ENCODE measurements around the gene SLC23A2. TPM values are rescaled to one million over a fixed set of nuclear protein-coding genes. Genes with fewer than 3 reads are reported as not detected.

Gene SLC23A2
- total RNA-seq, 8 experiments from 2014 or later: 7.4 to 35.3 (median 15.4) TPM

GRCh38 chr20:4813076-4813862 lies 188.0 kb downstream of the SLC23A2 start:
- in situ Hi-C loops (cut with MboI; ENCODE audit: low pct_unique_long_range_greater_than_20kb in 2 of 9, low sequenced_read_pairs in 9 of 9, unreplicated experiment in 9 of 9): no loop called here
- WGBS, 10 experiments: 40 to 92% (median 76%) methylated on average over 1 to 5 of the region's 22 CpGs; no CpG with 5 or more reads in 6 of the 10 experiments
- Histone ChIP-seq H3K4me1 (replicated peaks in 1 of 2) (no peaks in the 10 kb centered on the region), H3K27ac (no peak overlapping the region), H3K4me3 (no peak overlapping the region)
- peak in 2 of 8 experiments; percentile 26 to 31 for ATAC-seq (replicated peaks in 6 of 8)

- ATAC-seq (replicated peaks in 6 of 8): peak in 4 of 8 experiments; percentile 26 to 57 (median 38)
- 33 to 100% (median 80%) methylated on average over 1 to 3 of the region's 7 CpGs; no CpG with 5 or more reads in 5 of the 10 experiments for WGBS, 10 experiments
- Histone ChIP-seq H3K27ac (no peak overlapping the region), H3K4me1 (replicated peaks in 1 of 2) (no peaks in the 10 kb centered on the region), H3K4me3 (no peak overlapping the region)
- in situ Hi-C loops (cut with MboI; ENCODE audit: low pct_unique_long_range_greater_than_20kb in 2 of 9, low sequenced_read_pairs in 9 of 9, unreplicated experiment in 9 of 9): no loop called here
These were observed 188.7 kb downstream of the SLC23A2 start for GRCh38 chr20:4812641-4813075.

GRCh38 chr20:4812216-4812615 lies 189.1 kb downstream of the SLC23A2 start:
- 60 to 100% (median 90%) methylated on average over 1 to 3 of the region's 6 CpGs; no CpG with 5 or more reads in 4 of the 10 experiments for WGBS, 10 experiments
- no peak overlapping the region for H3K27ac ChIP-seq
- no peaks in the 10 kb centered on the region for H3K4me1 ChIP-seq (replicated peaks in 1 of 2)
- ATAC-seq (replicated peaks in 6 of 8): no peak
- in situ Hi-C loops (cut with MboI; ENCODE audit: low pct_unique_long_range_greater_than_20kb in 2 of 9, low sequenced_read_pairs in 9 of 9, unreplicated experiment in 9 of 9): no loop called here
- no peak overlapping the region for H3K4me3 ChIP-seq

GRCh38 chr20:4811661-4812181 lies 189.6 kb downstream of the SLC23A2 start:
- WGBS, 10 experiments: 60 to 100% (median 100%) methylated on average over 1 to 5 of the region's 8 CpGs; no CpG with 5 or more reads in 2 of the 10 experiments
- Histone ChIP-seq H3K27ac (no peak overlapping the region), H3K4me3 (no peak overlapping the region), H3K4me1 (replicated peaks in 1 of 2) (no peaks in the 10 kb centered on the region)
- in situ Hi-C loops (cut with MboI; ENCODE audit: low pct_unique_long_range_greater_than_20kb in 2 of 9, low sequenced_read_pairs in 9 of 9, unreplicated experiment in 9 of 9): no loop called here
- ATAC-seq (replicated peaks in 6 of 8): no peak

- in situ Hi-C loops (cut with MboI; ENCODE audit: low pct_unique_long_range_greater_than_20kb in 2 of 9, low sequenced_read_pairs in 9 of 9, unreplicated experiment in 9 of 9): no loop called here
- no peak for ATAC-seq (replicated peaks in 6 of 8)
- 50 to 100% (median 95%) methylated on average over 1 to 3 of the region's 4 CpGs; no CpG with 5 or more reads in 4 of the 10 experiments for WGBS, 10 experiments
- H3K4me1 ChIP-seq (replicated peaks in 1 of 2): no peaks in the 10 kb centered on the region
- no peak overlapping the region for H3K27ac ChIP-seq
- H3K4me3 ChIP-seq: no peak overlapping the region
These were observed 190.1 kb downstream of the SLC23A2 start for GRCh38 chr20:4811257-4811656.

- Histone ChIP-seq H3K27ac (no peak overlapping the region), H3K4me3 (no peak overlapping the region), H3K4me1 (replicated peaks in 1 of 2) (no peaks in the 10 kb centered on the region)
- ATAC-seq (replicated peaks in 6 of 8): no peak
- 80 to 100% (median 97%) methylated on average over 1 to 3 of the region's 8 CpGs; no CpG with 5 or more reads in 6 of the 10 experiments for WGBS, 10 experiments
- in situ Hi-C loops (cut with MboI; ENCODE audit: low pct_unique_long_range_greater_than_20kb in 2 of 9, low sequenced_read_pairs in 9 of 9, unreplicated experiment in 9 of 9): no loop called here
These were observed 190.8 kb downstream of the SLC23A2 start for GRCh38 chr20:4810426-4811019.

- Histone ChIP-seq H3K27ac (no peak overlapping the region), H3K4me3 (no peak overlapping the region), H3K4me1 (replicated peaks in 1 of 2) (no peaks in the 10 kb centered on the region)
- ATAC-seq (replicated peaks in 6 of 8): peak in 4 of 8 experiments; percentile 15 to 59 (median 31)
- WGBS, 10 experiments: 40 to 100% (median 88%) methylated on average over 1 to 2 of the region's 8 CpGs; no CpG with 5 or more reads in 6 of the 10 experiments
- in situ Hi-C loops (cut with MboI; ENCODE audit: low pct_unique_long_range_greater_than_20kb in 2 of 9, low sequenced_read_pairs in 9 of 9, unreplicated experiment in 9 of 9): no loop called here
These were observed 191.6 kb downstream of the SLC23A2 start for GRCh38 chr20:4809707-4810106.

GRCh38 chr20:4808872-4809271 lies 192.4 kb downstream of the SLC23A2 start:
- no peak overlapping the region for H3K27ac ChIP-seq
- WGBS, 10 experiments: 17 to 67% methylated on average over 1 of the region's 1 CpG; no CpG with 5 or more reads in 8 of the 10 experiments
- H3K4me1 ChIP-seq (replicated peaks in 1 of 2): no peaks in the 10 kb centered on the region
- no peak overlapping the region for H3K4me3 ChIP-seq
- peak in 3 of 8 experiments; percentile 32 to 83 (median 36) for ATAC-seq (replicated peaks in 6 of 8)
- in situ Hi-C loops (cut with MboI; ENCODE audit: low pct_unique_long_range_greater_than_20kb in 2 of 9, low sequenced_read_pairs in 9 of 9, unreplicated experiment in 9 of 9): no loop called here

GRCh38 chr20:4805663-4806449 lies 195.5 kb downstream of the SLC23A2 start:
- 64 to 93% (median 86%) methylated on average over 1 to 18 of the region's 18 CpGs; no CpG with 5 or more reads in 1 of the 10 experiments for WGBS, 10 experiments
- no peak overlapping the region for H3K4me3 ChIP-seq
- in situ Hi-C loops (cut with MboI; ENCODE audit: low pct_unique_long_range_greater_than_20kb in 2 of 9, low sequenced_read_pairs in 9 of 9, unreplicated experiment in 9 of 9): no loop called here
- H3K4me1 ChIP-seq (replicated peaks in 1 of 2): no peaks in the 10 kb centered on the region
- no peak for ATAC-seq (replicated peaks in 6 of 8)
- H3K27ac ChIP-seq: no peak overlapping the region

GRCh38 chr20:4802527-4802926 lies 198.8 kb downstream of the SLC23A2 start:
- ATAC-seq (replicated peaks in 6 of 8): no peak
- H3K4me1 ChIP-seq (replicated peaks in 1 of 2): no peaks in the 10 kb centered on the region
- WGBS, 10 experiments: 58 to 100% (median 94%) methylated on average over 1 to 3 of the region's 3 CpGs; no CpG with 5 or more reads in 1 of the 10 experiments

More at GRCh38 chr20:4802527-4802926, 198.8 kb downstream of the SLC23A2 start:
- no peak overlapping the region for H3K4me3 ChIP-seq
- H3K27ac ChIP-seq: no peak overlapping the region
- in situ Hi-C loops (cut with MboI; ENCODE audit: low pct_unique_long_range_greater_than_20kb in 2 of 9, low sequenced_read_pairs in 9 of 9, unreplicated experiment in 9 of 9): no loop called here
